HG03442 (cell line): ENCODE data around the gene CHST8.

Experiments used
- ATAC-seq: cut with Tn5 transposase; IDR thresholded peaks from one replicate; pipeline ENCODE4 v1.9.1; 2021; ENCODE audit warnings: mild to moderate bottlenecking, moderate library complexity; ENCODE audit not compliant: unreplicated experiment

The CHST8 gene

GRCh38 chr19:33713194-33713593 is 91.4 kb downstream of the CHST8 start:
- no peak for ATAC-seq

GRCh38 chr19:33714149-33714548 is 92.4 kb downstream of the CHST8 start:
- no peak for ATAC-seq

GRCh38 chr19:33715462-33715861 is 93.7 kb downstream of the CHST8 start:
- ATAC-seq = no peak

- no peak for ATAC-seq
Observed at GRCh38 chr19:33717878-33718277, 96.1 kb downstream of the CHST8 start.

GRCh38 chr19:33718651-33719254 is 97.0 kb downstream of the CHST8 start:
- ATAC-seq = no peak

- no peak for ATAC-seq
Observed at GRCh38 chr19:33719366-33720154, 97.8 kb downstream of the CHST8 start.

GRCh38 chr19:33720155-33720493 is 98.4 kb downstream of the CHST8 start:
- no peak for ATAC-seq

GRCh38 chr19:33720691-33721682 is 99.2 kb downstream of the CHST8 start:
- no peak for ATAC-seq

- ATAC-seq = no peak
Observed at GRCh38 chr19:33721735-33722297, 100.1 kb downstream of the CHST8 start.

GRCh38 chr19:33722456-33723239 is 100.9 kb downstream of the CHST8 start:
- no peak for ATAC-seq

GRCh38 chr19:33723512-33723911 is 101.8 kb downstream of the CHST8 start:
- ATAC-seq = no peak

GRCh38 chr19:33724021-33724720 is 102.4 kb downstream of the CHST8 start:
- no peak for ATAC-seq

GRCh38 chr19:33724721-33725060 is 102.9 kb downstream of the CHST8 start:
- ATAC-seq = no peak

GRCh38 chr19:33725567-33725966 is 103.8 kb downstream of the CHST8 start:
- ATAC-seq = no peak

GRCh38 chr19:33726756-33727155 is 105.0 kb downstream of the CHST8 start:
- ATAC-seq = no peak

- ATAC-seq = no peak
Observed at GRCh38 chr19:33727331-33727998, 105.7 kb downstream of the CHST8 start.

GRCh38 chr19:33728141-33728540 is 106.4 kb downstream of the CHST8 start:
- ATAC-seq = no peak

- ATAC-seq = no peak
Observed at GRCh38 chr19:33730858-33731607, 109.3 kb downstream of the CHST8 start.

- ATAC-seq = no peak
Observed at GRCh38 chr19:33731881-33732280, 110.1 kb downstream of the CHST8 start.
